ENCODE measurements around the gene CFAP300.

CFAP300 gene

DNA sequence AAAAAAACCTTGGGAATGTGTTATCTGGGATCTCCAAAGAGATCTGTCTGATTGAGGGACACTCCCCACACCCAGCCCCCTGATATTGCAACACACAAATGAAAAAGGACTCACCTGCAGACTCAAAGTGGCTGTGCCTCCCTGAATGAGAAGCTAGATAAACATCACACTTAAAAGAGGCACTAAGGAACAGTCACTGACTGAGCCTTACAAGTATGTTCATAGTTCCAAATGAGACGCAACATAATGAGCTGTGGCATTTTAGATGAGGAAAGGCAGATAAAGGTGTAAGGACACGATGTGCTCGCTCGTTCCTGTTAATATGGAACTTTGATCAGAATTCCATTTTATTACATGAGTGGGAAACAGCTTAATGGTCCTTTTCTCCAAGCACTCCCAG is 21.0 kb upstream of the CFAP300 start:
- no peaks in the 10 kb centered on the region for H3K27me3 Mint-ChIP-seq (ENCODE audit: low read depth)
- no peaks in the 10 kb centered on the region for H3K9me3 Mint-ChIP-seq
- H3K4me3 Mint-ChIP-seq = no peak overlapping the region
- no peaks in the 10 kb centered on the region for H3K36me3 Mint-ChIP-seq (ENCODE audit: low read depth)
- no peak overlapping the region for H3K27ac Mint-ChIP-seq
- H3K4me1 Mint-ChIP-seq = no peaks in the 10 kb centered on the region
- TF ChIP-seq, protein P1, sequence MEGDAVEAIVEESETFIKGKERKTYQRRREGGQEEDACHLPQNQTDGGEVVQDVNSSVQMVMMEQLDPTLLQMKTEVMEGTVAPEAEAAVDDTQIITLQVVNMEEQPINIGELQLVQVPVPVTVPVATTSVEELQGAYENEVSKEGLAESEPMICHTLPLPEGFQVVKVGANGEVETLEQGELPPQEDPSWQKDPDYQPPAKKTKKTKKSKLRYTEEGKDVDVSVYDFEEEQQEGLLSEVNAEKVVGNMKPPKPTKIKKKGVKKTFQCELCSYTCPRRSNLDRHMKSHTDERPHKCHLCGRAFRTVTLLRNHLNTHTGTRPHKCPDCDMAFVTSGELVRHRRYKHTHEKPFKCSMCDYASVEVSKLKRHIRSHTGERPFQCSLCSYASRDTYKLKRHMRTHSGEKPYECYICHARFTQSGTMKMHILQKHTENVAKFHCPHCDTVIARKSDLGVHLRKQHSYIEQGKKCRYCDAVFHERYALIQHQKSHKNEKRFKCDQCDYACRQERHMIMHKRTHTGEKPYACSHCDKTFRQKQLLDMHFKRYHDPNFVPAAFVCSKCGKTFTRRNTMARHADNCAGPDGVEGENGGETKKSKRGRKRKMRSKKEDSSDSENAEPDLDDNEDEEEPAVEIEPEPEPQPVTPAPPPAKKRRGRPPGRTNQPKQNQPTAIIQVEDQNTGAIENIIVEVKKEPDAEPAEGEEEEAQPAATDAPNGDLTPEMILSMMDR (IDR thresholded peaks at IDR 0.05; ENCODE audit: unreplicated experiment in 3 of 3) = no peak

DNA sequence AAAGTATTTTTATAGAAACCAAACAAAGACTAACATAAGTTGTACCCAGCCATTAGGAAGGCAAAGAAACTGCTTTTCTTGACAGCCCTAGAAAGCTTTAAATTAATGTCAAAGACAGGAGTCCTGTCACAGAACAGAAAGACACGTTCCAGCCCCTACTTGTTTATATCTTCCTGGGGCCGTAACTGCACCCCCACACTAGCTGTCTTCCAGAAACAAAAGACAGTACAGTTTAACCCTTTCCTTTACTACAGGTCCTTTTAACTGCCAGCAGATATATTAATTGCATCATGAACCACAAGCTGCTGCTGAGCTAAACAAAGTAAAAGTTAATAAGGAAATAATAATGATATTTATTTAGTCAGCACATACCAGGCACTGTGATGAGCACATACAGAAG is 20.3 kb upstream of the CFAP300 start:
- Mint-ChIP-seq H3K9me3 (no peaks in the 10 kb centered on the region), H3K27me3 (ENCODE audit: low read depth) (no peaks in the 10 kb centered on the region), H3K36me3 (ENCODE audit: low read depth) (no peaks in the 10 kb centered on the region), H3K27ac (no peak overlapping the region), H3K4me3 (no peak overlapping the region), H3K4me1 (no peaks in the 10 kb centered on the region)
- TF ChIP-seq, protein P1 (IDR thresholded peaks at IDR 0.05; ENCODE audit: unreplicated experiment in 3 of 3) = no peak

DNA sequence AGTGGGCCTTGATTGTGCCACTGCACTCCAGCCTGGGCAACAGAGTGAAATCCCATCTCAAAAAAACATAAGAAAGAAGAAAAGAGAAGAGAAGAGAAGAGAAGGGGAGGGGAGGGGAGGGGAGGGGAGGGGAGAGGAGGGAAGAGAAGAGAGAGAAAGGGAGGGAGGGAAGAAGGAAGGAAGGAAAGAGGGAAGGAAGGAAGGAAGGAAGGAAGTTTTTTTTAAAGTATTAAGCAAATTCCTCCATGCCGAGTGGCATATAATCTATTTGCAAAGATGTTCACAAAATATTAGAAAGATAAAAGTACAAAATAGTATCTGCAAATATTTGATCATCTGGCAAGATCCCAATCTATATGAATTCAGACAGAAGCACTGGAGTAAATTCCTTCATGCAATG is 10.5 kb upstream of the CFAP300 start:
- H3K4me1 Mint-ChIP-seq = no peaks in the 10 kb centered on the region

DNA sequence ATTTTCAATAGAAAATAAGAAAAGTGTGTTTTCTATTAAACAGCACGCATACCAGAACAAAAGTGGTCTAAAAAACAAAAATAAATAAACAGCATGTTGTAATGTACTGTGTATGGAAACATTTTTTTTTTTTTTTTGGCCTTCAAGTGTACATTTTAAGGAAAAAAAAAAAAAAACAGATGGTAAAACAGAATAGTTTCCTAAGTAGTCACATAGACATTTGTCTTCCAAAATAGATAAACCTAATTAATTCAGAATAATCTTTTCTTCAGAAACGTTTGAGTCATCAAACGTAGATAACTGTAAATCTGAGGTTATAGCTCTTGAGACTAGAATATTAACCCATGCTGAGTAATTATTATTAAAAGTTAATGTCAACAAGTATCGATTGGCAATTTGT is 396 bp upstream of the CFAP300 start:
- H3K4me1 Mint-ChIP-seq = peaks cover 10% of the 10 kb centered on the region
- no peak overlapping the region for H3K27ac Mint-ChIP-seq
- peaks cover 4% of the 10 kb centered on the region for H3K9me3 Mint-ChIP-seq
- TF ChIP-seq, protein P1 (IDR thresholded peaks at IDR 0.05; ENCODE audit: unreplicated experiment in 3 of 3) = no peak
- peak overlapping the region; percentile 83 to 89 (median 85) for H3K4me3 Mint-ChIP-seq
- H3K27me3 Mint-ChIP-seq (ENCODE audit: low read depth) = no peaks in the 10 kb centered on the region
- H3K36me3 Mint-ChIP-seq (ENCODE audit: low read depth) = no peaks in the 10 kb centered on the region

More for the DNA sequence above, 10.5 kb upstream of the CFAP300 start:
- Mint-ChIP-seq H3K4me3 (no peak overlapping the region), H3K9me3 (peaks cover 19% of the 10 kb centered on the region), H3K27ac (no peak overlapping the region), H3K36me3 (ENCODE audit: low read depth) (no peaks in the 10 kb centered on the region), H3K27me3 (ENCODE audit: low read depth) (no peaks in the 10 kb centered on the region)
- TF ChIP-seq, protein P1 (IDR thresholded peaks at IDR 0.05; ENCODE audit: unreplicated experiment in 3 of 3) = no peak

DNA sequence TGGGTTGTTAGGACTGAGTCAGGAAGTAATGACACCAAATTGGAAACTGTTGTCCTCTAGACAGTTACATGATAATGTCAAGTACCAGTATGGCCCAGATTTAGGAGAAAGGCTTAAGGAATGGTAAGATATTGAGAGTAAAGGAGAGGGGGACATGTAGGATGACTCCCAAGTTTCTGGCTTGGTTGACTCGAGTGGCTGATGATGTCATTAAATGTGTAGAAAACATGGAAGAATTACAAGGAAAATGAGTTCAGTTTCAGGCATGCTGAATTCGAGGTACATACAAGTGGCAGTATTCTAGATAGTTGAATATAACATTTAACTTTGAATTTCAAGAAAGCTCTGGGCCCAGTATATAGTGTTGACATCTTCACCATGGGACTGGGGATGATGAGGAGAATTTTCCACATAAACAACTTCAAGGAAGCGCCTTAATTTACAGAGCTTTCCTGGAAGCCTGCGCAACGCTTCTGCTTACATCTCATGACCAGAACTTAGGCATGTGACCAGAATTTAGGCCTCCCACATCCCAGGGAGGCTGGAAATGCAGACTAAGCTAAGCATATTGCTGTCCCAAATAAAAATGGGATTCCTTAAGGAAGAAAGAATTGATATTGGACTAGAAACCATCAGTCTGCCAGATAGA is 3.8 kb downstream of the CFAP300 start:
- TF ChIP-seq, protein P1 (IDR thresholded peaks at IDR 0.05; ENCODE audit: unreplicated experiment in 3 of 3) = no peak
- Mint-ChIP-seq H3K27ac (no peak overlapping the region), H3K4me3 (no peak overlapping the region), H3K36me3 (ENCODE audit: low read depth) (no peaks in the 10 kb centered on the region), H3K4me1 (peaks cover 10% of the 10 kb centered on the region), H3K27me3 (ENCODE audit: low read depth) (no peaks in the 10 kb centered on the region), H3K9me3 (no peaks in the 10 kb centered on the region)

DNA sequence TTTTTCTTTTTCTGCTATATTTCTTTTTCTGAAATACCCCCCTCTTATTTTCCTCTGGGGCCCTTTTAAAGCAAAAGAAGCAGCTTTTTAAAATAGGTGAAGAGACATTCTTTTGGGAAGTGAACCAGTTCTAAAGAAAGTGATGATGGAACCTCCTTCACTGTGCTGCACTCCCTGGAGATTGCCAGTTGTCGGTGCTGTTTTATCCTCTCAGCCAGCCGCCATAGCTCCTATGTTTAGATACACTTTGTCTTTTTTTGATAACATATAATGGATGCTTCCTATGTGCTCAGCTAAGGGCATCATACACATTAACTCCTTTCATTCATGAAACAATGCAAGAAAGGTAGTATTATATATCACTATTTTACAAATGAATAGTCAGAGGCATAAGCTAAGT is 14.0 kb downstream of the CFAP300 start:
- no peaks in the 10 kb centered on the region for H3K9me3 Mint-ChIP-seq
- TF ChIP-seq, protein P1 (IDR thresholded peaks at IDR 0.05; ENCODE audit: unreplicated experiment in 3 of 3) = peak; percentile 30 to 34 (median 31)
- H3K4me1 Mint-ChIP-seq = no peaks in the 10 kb centered on the region
- H3K4me3 Mint-ChIP-seq = no peak overlapping the region
- H3K36me3 Mint-ChIP-seq (ENCODE audit: low read depth) = no peaks in the 10 kb centered on the region
- no peak overlapping the region for H3K27ac Mint-ChIP-seq
- H3K27me3 Mint-ChIP-seq (ENCODE audit: low read depth) = no peaks in the 10 kb centered on the region
